PFSK-1 (cell line): ENCODE measurements around the gene KMT2C.

Source experiments
- FOXP2 ChIP-seq: optimal IDR thresholded peaks from 2 replicates; pipeline ENCODE3; 2011; ENCODE audit warnings: borderline replicate concordance, control low read depth, inconsistent platforms; ENCODE audit not compliant: insufficient read depth; ENCODE audit errors: extremely low read length, extremely low read depth
- POLR2AphosphoS5 ChIP-seq: IDR thresholded peaks from 2 replicates; pipeline ENCODE4 v1.6.1; 2012; ENCODE audit warnings: low read depth, mild to moderate bottlenecking, control low read depth, low read length, moderate library complexity
- SIN3A ChIP-seq: IDR thresholded peaks from 2 replicates; pipeline ENCODE4 v1.6.1; 2012; ENCODE audit warnings: mild to moderate bottlenecking, low read length, moderate library complexity, borderline replicate concordance; ENCODE audit not compliant: insufficient read depth
- TAF1 ChIP-seq: IDR thresholded peaks from 2 replicates; pipeline ENCODE4 v1.6.1; 2012; ENCODE audit warnings: low read length, control low read depth, borderline replicate concordance; ENCODE audit not compliant: insufficient read depth
- TF ChIP-seq, protein P1 (sequence below), 2 experiments: IDR thresholded peaks; 2 replicates each; pipeline versions ENCODE4 v1.6.1 to v1.8.0; 2011 to 2012; ENCODE audit warnings: low read depth in 2 of 2, low read length in 2 of 2, control low read depth in 1 of 2, inconsistent platforms in 1 of 2, mild to moderate bottlenecking in 1 of 2, moderate library complexity in 1 of 2; ENCODE audit not compliant: insufficient read depth in 1 of 2

Gene KMT2C

GRCh38 chr7:152451356-152451755 lies 15.6 kb upstream of the KMT2C start:
- TF ChIP-seq SIN3A = no peak

DNA sequence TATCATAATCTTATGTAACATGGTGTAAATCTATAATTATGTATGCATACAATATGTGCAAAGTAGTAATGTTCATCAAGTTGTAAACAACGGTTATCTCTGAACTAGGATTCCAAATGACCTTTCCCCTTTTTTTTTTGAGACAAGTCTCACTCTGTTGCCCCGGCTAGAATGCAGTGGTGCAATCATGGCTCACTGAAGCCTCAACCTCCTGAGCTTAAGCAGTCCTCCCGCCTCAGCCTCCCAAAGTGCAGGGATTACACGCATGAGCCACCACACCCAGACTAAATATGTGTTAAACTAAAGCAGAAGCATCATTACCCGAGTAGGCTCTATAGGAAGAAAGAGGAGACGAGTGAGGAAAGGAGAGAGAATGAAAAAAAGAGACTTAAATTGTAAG lies 7.8 kb upstream of the KMT2C start:
- TF ChIP-seq SIN3A (no peak), TAF1 (no peak), FOXP2 (no peak), POLR2AphosphoS5 (no peak)
- TF ChIP-seq, protein P1, sequence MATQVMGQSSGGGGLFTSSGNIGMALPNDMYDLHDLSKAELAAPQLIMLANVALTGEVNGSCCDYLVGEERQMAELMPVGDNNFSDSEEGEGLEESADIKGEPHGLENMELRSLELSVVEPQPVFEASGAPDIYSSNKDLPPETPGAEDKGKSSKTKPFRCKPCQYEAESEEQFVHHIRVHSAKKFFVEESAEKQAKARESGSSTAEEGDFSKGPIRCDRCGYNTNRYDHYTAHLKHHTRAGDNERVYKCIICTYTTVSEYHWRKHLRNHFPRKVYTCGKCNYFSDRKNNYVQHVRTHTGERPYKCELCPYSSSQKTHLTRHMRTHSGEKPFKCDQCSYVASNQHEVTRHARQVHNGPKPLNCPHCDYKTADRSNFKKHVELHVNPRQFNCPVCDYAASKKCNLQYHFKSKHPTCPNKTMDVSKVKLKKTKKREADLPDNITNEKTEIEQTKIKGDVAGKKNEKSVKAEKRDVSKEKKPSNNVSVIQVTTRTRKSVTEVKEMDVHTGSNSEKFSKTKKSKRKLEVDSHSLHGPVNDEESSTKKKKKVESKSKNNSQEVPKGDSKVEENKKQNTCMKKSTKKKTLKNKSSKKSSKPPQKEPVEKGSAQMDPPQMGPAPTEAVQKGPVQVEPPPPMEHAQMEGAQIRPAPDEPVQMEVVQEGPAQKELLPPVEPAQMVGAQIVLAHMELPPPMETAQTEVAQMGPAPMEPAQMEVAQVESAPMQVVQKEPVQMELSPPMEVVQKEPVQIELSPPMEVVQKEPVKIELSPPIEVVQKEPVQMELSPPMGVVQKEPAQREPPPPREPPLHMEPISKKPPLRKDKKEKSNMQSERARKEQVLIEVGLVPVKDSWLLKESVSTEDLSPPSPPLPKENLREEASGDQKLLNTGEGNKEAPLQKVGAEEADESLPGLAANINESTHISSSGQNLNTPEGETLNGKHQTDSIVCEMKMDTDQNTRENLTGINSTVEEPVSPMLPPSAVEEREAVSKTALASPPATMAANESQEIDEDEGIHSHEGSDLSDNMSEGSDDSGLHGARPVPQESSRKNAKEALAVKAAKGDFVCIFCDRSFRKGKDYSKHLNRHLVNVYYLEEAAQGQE (IDR thresholded peaks at IDR 0.05; ENCODE audit: insufficient read depth in 1 of 2, low read depth in 2 of 2, low read length in 2 of 2) = no peak

- TF ChIP-seq FOXP2 (no peak), POLR2AphosphoS5 (no peak), SIN3A (no peak)
- TF ChIP-seq, protein P1 (IDR thresholded peaks at IDR 0.05; ENCODE audit: insufficient read depth in 1 of 2, low read depth in 2 of 2, low read length in 2 of 2) = no peak
Measured at GRCh38 chr7:152442330-152442835, 6.6 kb upstream of the KMT2C start.

DNA sequence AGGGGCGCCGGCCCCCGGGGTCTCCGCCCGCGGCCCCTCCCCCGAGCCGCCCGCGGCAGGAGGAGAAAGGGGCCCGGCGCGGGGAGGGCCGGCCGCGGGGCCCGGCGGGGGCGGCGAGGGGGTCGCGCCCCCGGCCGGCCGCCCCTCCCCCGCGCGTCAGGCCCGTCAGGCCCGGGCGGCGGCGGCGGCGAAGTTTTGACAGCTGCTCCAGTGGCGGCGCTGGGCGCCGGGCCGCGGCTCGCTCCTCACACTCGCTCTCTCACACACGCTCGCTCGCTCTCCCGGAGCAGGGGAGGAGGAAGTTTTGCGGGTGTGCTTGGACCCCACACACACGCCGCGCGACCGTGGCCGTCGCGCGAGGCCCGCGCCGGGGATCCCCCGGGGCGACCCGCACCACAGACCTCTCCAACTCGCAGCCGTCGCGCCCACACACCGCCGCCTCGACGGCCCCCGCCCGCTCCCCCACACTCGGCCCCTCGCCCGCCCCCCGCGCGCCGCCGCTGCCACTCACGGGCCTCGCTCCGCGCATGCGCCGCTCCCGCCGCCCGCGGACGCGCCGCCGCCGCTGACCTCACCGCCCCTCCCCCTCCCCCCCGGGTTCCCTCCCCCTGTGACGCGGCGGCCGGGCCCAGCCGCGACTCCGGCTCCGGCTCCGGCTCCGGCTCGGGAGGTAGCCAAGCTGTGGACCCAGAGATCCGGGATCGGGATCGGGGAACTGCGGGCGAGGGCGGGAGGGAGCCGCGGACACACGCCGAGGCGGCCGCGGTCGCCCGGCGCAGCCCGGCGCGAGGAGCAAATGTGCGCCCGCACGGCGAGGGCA lies 518 bp upstream of the KMT2C start:
- TF ChIP-seq POLR2AphosphoS5 (no peak), SIN3A (0 out of 2 replicates have a peak, but pooled peaks have one; percentile 49), TAF1 (no peak), FOXP2 (peak; percentile 21)
- TF ChIP-seq, protein P1 (IDR thresholded peaks at IDR 0.05; ENCODE audit: insufficient read depth in 1 of 2, low read depth in 2 of 2, low read length in 2 of 2) = peak in 1 of 2 experiments; percentile 23; a peak in 1 of 4 replicates

- TF ChIP-seq FOXP2 = no peak
- TF ChIP-seq, protein P1 (IDR thresholded peaks at IDR 0.05; ENCODE audit: insufficient read depth in 1 of 2, low read depth in 2 of 2, low read length in 2 of 2) = no peak
- no peak for TF ChIP-seq POLR2AphosphoS5
- no peak for TF ChIP-seq SIN3A
- no peak for TF ChIP-seq TAF1
Measured at GRCh38 chr7:152430854-152431253, 4.9 kb downstream of the KMT2C start.
